ENCODE data around the gene UBE3C. TPM values are rescaled to one million over a fixed set of nuclear protein-coding genes. Genes with fewer than 3 reads are reported as not detected.

UBE3C gene
- polyA plus RNA-seq, 1 donor (not counting 4 experiments of a cell fraction or from before 2014, with no cell fraction given): 89.3 TPM

DNA sequence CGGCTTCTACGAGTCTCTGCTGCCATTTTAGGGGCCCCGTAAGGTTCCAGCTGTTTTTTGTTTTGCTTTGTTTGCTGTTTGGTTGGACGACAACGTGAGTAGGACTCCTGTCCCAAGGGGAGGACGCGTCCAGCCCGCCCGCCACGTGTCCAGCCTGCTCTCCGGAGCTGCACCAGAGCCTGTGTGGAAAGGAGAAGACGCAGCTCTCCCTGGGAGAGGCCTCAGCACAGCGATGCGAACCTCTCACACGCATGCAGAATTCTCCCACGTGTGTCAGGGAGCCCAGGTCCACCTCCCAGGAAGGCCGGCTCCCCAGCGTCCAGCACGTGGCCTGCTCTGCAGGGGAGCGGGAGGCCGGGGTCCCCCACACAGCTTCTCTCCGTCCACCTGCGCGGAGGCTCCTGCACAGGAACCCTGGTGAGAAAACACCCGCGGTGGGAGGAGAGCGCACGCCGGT, 161.7 kb downstream of the UBE3C start:
- H3K4me3 ChIP-seq (ENCODE audit: control insufficient read depth in 2 of 3, extremely low read depth in 1 of 3, insufficient read depth in 2 of 3, low read depth in 1 of 3, low read length in 3 of 3): no peak overlapping the region
- dilution Hi-C loops (cut with MboI; ENCODE audit: extremely low pct_ligation_motif_present, low sequenced_read_pairs): no loop called here
- TF ChIP-seq CTCF (optimal IDR thresholded peaks at IDR 0.05 in 1 of 3, IDR thresholded peaks at IDR 0.05 in 1 of 3, conservative IDR thresholded peaks at IDR 0.05 in 1 of 3; ENCODE audit: extremely low read depth in 1 of 3, insufficient read depth in 2 of 3, low read length in 3 of 3) (no peak), EZH2 (IDR thresholded peaks at IDR 0.05; ENCODE audit: low read length) (no peak)
- H3K27me3 ChIP-seq (ENCODE audit: control insufficient read depth, extremely low read depth, insufficient read depth, low read length): no peaks in the 10 kb centered on the region
- H2AFZ ChIP-seq (ENCODE audit: control insufficient read depth, low read length): peak overlapping the region; percentile 27
- FAIRE-seq (no peak), DNase-seq (ENCODE audit: low read depth, low spot score) (no peak)
- H3K27ac ChIP-seq (ENCODE audit: control insufficient read depth, insufficient read depth, low read length): peak overlapping the region; percentile 67
- peaks cover 19% of the 10 kb centered on the region for H3K4me1 ChIP-seq (ENCODE audit: control insufficient read depth, extremely low read depth, insufficient read depth, low read length)
- H3K36me3 ChIP-seq (ENCODE audit: control insufficient read depth in 2 of 2, extremely low read depth in 1 of 2, insufficient read depth in 2 of 2, low read length in 2 of 2): no peaks in the 10 kb centered on the region
- H4K20me1 ChIP-seq (ENCODE audit: control insufficient read depth, extremely low read depth, insufficient read depth, low read length): no peaks in the 10 kb centered on the region
- H3K79me2 ChIP-seq (ENCODE audit: control insufficient read depth, insufficient read depth, low read length): no peaks in the 10 kb centered on the region
- H3K9me3 ChIP-seq (ENCODE audit: control insufficient read depth, low read depth, low read length): no peaks in the 10 kb centered on the region
- peak overlapping the region; percentile 40 for H3K4me2 ChIP-seq (ENCODE audit: control insufficient read depth, extremely low read depth, insufficient read depth, low read depth, low read length)
- no peaks in the 10 kb centered on the region for H3K9me1 ChIP-seq (ENCODE audit: control insufficient read depth, extremely low read depth, insufficient read depth, low read length)
- H3K9ac ChIP-seq (ENCODE audit: control insufficient read depth, extremely low read depth, insufficient read depth, low read length): no peak overlapping the region

GRCh38 chr7:157301610-157302120, 162.9 kb downstream of the UBE3C start:
- no peak overlapping the region for H3K9ac ChIP-seq (ENCODE audit: control insufficient read depth, extremely low read depth, insufficient read depth, low read length)
- no peak overlapping the region for H2AFZ ChIP-seq (ENCODE audit: control insufficient read depth, low read length)
- H3K36me3 ChIP-seq (ENCODE audit: control insufficient read depth in 2 of 2, extremely low read depth in 1 of 2, insufficient read depth in 2 of 2, low read length in 2 of 2): no peaks in the 10 kb centered on the region
- dilution Hi-C loops (cut with MboI; ENCODE audit: extremely low pct_ligation_motif_present, low sequenced_read_pairs): no loop called here
- no peaks in the 10 kb centered on the region for H3K79me2 ChIP-seq (ENCODE audit: control insufficient read depth, insufficient read depth, low read length)
- H3K4me3 ChIP-seq (ENCODE audit: control insufficient read depth in 2 of 3, extremely low read depth in 1 of 3, insufficient read depth in 2 of 3, low read depth in 1 of 3, low read length in 3 of 3): no peak overlapping the region
- H3K27me3 ChIP-seq (ENCODE audit: control insufficient read depth, extremely low read depth, insufficient read depth, low read length): no peaks in the 10 kb centered on the region
- H3K27ac ChIP-seq (ENCODE audit: control insufficient read depth, insufficient read depth, low read length): no peak overlapping the region
- no peak overlapping the region for H3K4me2 ChIP-seq (ENCODE audit: control insufficient read depth, extremely low read depth, insufficient read depth, low read depth, low read length)
- no peaks in the 10 kb centered on the region for H3K9me3 ChIP-seq (ENCODE audit: control insufficient read depth, low read depth, low read length)
- peaks cover 19% of the 10 kb centered on the region for H3K4me1 ChIP-seq (ENCODE audit: control insufficient read depth, extremely low read depth, insufficient read depth, low read length)
- TF ChIP-seq EZH2 (IDR thresholded peaks at IDR 0.05; ENCODE audit: low read length) (no peak), CTCF (optimal IDR thresholded peaks at IDR 0.05 in 1 of 3, IDR thresholded peaks at IDR 0.05 in 1 of 3, conservative IDR thresholded peaks at IDR 0.05 in 1 of 3; ENCODE audit: extremely low read depth in 1 of 3, insufficient read depth in 2 of 3, low read length in 3 of 3) (no peak)
- H4K20me1 ChIP-seq (ENCODE audit: control insufficient read depth, extremely low read depth, insufficient read depth, low read length): no peaks in the 10 kb centered on the region
- DNase-seq (ENCODE audit: low read depth, low spot score) (no peak), FAIRE-seq (no peak)
- no peaks in the 10 kb centered on the region for H3K9me1 ChIP-seq (ENCODE audit: control insufficient read depth, extremely low read depth, insufficient read depth, low read length)
